OCI-LY3 (cell line): Measurements from ENCODE around the gene CHAD.
A peak's percentile ranks its signal among the peaks of the same experiment; 100 is the strongest.

Experiments
- H2AFZ ChIP-seq: fragments of 200-600, 300-600 bp; shearing (Covaris generic); 2 replicates; pipeline ENCODE4 v1.6.0; 2014; ENCODE audit warnings: antibody characterized with exemption, low read depth, low read length
- H3K27ac ChIP-seq: fragments of 200-600, 300-600 bp; sonication (generic); 2 replicates; pipeline ENCODE4 v1.5.1; 2014; ENCODE audit warnings: mild to moderate bottlenecking, low read length, moderate library complexity, mixed read lengths
- H3K27me3 ChIP-seq: fragments of 200-600, 300-600 bp; sonication (generic); 2 replicates; pipeline ENCODE4 v1.6.1; 2014; ENCODE audit warnings: low read depth, low read length, mixed read lengths
- H3K36me3 ChIP-seq: fragments of 200-600, 300-600 bp; sonication (generic); replicated peaks from 2 replicates; pipeline ENCODE3; 2014; ENCODE audit warnings: low read depth, low read length, mixed read lengths
- H3K4me1 ChIP-seq: fragments of 300-600, 200-600 bp; sonication (generic); 2 replicates; pipeline ENCODE4 v1.6.1; 2014; ENCODE audit warnings: low read length, mixed read lengths
- H3K4me2 ChIP-seq: fragments of 200-600, 300-600 bp; sonication (generic); 2 replicates; pipeline ENCODE4 v1.6.1; 2014; ENCODE audit warnings: low read length, mixed read lengths
- H3K4me3 ChIP-seq: fragments of 300-600, 200-600 bp; sonication (generic); 2 replicates; pipeline ENCODE4 v1.5.1; 2014; ENCODE audit warnings: antibody characterized with exemption, mild to moderate bottlenecking, low read length, moderate library complexity
- H3K79me2 ChIP-seq: fragments of 300-600, 200-600 bp; shearing (Covaris generic); 2 replicates; pipeline ENCODE4 v1.6.1; 2014; ENCODE audit warnings: mild to moderate bottlenecking, low read length, mixed read lengths
- H3K9ac ChIP-seq: fragments of 300-600, 200-600 bp; shearing (Covaris generic); 2 replicates; pipeline ENCODE4 v1.6.0; 2014; ENCODE audit warnings: mild to moderate bottlenecking, low read length, moderate library complexity
- H3K9me3 ChIP-seq: fragments of 200-600, 300-600 bp; shearing (Covaris generic); 2 replicates; pipeline ENCODE4 v1.6.1; 2014; ENCODE audit warnings: low read length, mixed read lengths; ENCODE audit not compliant: insufficient read depth
- H4K20me1 ChIP-seq: fragments of 200-600, 300-600 bp; sonication (generic); 2 replicates; pipeline ENCODE4 v1.6.1; 2016; ENCODE audit warnings: low read length, mixed read lengths; ENCODE audit not compliant: insufficient read depth
- EZH2phosphoT487 ChIP-seq: fragments of 200-600 bp; shearing (Covaris generic); IDR thresholded peaks from 2 replicates; pipeline ENCODE4 v1.6.1; 2018; ENCODE audit warnings: antibody characterized with exemption, mixed run types, low read depth
- TF ChIP-seq, protein P1 (sequence below): fragments of 200-600, 300-600 bp; sonication (generic); IDR thresholded peaks from 2 replicates; pipeline ENCODE4 v1.5.1; 2014; ENCODE audit warnings: antibody characterized with exemption, low read length, low read depth

CHAD gene

DNA sequence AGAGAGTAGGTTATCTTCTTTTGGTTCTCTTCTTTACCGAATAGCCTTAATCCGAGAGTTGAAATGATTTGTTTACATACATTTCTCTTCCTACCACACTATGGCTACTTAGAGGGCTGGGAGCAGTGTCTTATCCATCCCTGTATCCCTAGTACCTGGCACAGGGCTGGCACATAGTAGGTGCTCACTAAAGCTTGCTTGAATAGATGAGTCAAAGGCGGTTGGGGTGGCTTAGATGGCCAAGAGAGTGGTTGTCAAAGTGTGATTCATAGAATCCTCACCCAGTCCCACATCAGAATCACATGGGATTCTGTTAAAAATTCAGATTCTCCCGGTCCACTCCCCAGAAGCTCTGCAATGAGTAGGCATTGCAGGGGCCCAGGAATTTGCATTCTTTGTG is 11.1 kb downstream of the CHAD start:
- Histone ChIP-seq H2AFZ (no peak overlapping the region), H3K4me2 (no peak overlapping the region), H3K4me1 (peaks cover 12% of the 10 kb centered on the region), H3K9me3 (no peaks in the 10 kb centered on the region), H3K36me3 (no peaks in the 10 kb centered on the region), H4K20me1 (0 out of 2 replicates have a peak, but pooled peaks cover 4% of the 10 kb centered on the region), H3K4me3 (no peak overlapping the region), H3K27me3 (no peaks in the 10 kb centered on the region), H3K9ac (no peak overlapping the region), H3K79me2 (no peaks in the 10 kb centered on the region), H3K27ac (no peak overlapping the region)
- no peak for TF ChIP-seq EZH2phosphoT487
- TF ChIP-seq, protein P1, sequence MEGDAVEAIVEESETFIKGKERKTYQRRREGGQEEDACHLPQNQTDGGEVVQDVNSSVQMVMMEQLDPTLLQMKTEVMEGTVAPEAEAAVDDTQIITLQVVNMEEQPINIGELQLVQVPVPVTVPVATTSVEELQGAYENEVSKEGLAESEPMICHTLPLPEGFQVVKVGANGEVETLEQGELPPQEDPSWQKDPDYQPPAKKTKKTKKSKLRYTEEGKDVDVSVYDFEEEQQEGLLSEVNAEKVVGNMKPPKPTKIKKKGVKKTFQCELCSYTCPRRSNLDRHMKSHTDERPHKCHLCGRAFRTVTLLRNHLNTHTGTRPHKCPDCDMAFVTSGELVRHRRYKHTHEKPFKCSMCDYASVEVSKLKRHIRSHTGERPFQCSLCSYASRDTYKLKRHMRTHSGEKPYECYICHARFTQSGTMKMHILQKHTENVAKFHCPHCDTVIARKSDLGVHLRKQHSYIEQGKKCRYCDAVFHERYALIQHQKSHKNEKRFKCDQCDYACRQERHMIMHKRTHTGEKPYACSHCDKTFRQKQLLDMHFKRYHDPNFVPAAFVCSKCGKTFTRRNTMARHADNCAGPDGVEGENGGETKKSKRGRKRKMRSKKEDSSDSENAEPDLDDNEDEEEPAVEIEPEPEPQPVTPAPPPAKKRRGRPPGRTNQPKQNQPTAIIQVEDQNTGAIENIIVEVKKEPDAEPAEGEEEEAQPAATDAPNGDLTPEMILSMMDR = no peak

DNA sequence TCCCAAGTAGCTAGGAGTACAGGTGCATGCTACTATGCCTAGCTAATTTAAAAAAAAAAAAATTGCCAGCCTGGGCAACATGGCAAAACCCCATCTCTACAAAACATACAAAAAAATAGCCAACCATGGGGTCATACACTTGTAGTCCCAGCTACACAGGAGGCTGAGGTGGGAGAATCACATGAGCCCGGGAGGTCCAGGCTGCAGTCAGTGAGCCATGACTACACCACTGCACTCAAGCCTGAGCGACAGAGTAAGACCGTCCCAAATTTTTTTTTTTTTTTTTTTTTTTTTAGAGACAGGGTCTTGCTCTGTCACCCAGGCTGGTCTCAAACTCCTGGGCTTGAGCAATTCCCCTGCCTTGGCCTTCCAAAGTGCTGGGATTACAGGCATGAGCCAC is 14.8 kb downstream of the CHAD start:
- H4K20me1 ChIP-seq = 0 out of 2 replicates have a peak, but pooled peaks cover 4% of the 10 kb centered on the region
- no peaks in the 10 kb centered on the region for H3K9me3 ChIP-seq
- H3K4me1 ChIP-seq = peaks cover 13% of the 10 kb centered on the region
- no peak overlapping the region for H3K4me2 ChIP-seq
- H3K36me3 ChIP-seq = no peaks in the 10 kb centered on the region
- TF ChIP-seq EZH2phosphoT487 = no peak
- TF ChIP-seq, protein P1 = no peak
- no peak overlapping the region for H3K4me3 ChIP-seq
- H2AFZ ChIP-seq = no peak overlapping the region
- no peaks in the 10 kb centered on the region for H3K27me3 ChIP-seq
- no peak overlapping the region for H3K9ac ChIP-seq
- H3K27ac ChIP-seq = no peak overlapping the region
- H3K79me2 ChIP-seq = no peaks in the 10 kb centered on the region

DNA sequence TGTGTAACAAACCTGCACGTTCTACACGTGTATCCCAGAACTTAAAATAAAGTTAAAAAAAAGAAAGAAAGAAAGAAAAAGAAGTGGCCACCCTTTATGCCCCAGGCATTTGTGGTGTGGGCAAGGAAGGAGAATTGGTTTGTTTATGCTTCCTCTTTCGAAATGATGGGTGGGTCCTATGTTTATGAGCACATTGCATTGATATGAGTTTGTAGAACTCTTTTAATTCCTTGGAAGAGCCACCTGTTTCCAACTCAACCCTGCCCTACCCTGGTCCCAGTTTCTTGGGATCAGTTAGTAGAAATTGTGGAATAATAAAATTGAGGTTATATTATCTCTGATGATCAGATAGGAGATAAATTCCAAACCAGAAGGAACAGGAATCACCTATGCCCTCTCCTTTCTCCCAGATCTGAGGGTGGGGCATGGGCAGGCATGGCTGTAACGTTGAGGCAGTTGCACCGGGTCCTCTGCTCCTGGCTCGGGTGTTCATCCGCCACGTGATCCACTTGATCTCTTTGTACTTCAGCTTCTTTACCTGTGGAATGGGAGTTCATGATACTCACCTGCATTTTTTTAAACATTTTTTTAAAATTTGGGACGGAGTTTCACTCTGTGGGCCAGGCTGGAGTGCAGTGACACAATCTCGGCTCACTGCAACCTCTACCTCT is 15.9 kb downstream of the CHAD start:
- H3K27me3 ChIP-seq = no peaks in the 10 kb centered on the region
- peak overlapping the region; percentile 35 for H3K4me2 ChIP-seq
- no peaks in the 10 kb centered on the region for H3K79me2 ChIP-seq
- H2AFZ ChIP-seq = no peak overlapping the region
- H3K9me3 ChIP-seq = no peaks in the 10 kb centered on the region
- 0 out of 2 replicates have a peak, but pooled peaks cover 4% of the 10 kb centered on the region for H4K20me1 ChIP-seq
- H3K4me3 ChIP-seq = no peak overlapping the region
- H3K27ac ChIP-seq = no peak overlapping the region
- TF ChIP-seq, protein P1 = no peak
- no peak for TF ChIP-seq EZH2phosphoT487
- H3K9ac ChIP-seq = no peak overlapping the region
- no peaks in the 10 kb centered on the region for H3K36me3 ChIP-seq
- peaks cover 13% of the 10 kb centered on the region for H3K4me1 ChIP-seq

DNA sequence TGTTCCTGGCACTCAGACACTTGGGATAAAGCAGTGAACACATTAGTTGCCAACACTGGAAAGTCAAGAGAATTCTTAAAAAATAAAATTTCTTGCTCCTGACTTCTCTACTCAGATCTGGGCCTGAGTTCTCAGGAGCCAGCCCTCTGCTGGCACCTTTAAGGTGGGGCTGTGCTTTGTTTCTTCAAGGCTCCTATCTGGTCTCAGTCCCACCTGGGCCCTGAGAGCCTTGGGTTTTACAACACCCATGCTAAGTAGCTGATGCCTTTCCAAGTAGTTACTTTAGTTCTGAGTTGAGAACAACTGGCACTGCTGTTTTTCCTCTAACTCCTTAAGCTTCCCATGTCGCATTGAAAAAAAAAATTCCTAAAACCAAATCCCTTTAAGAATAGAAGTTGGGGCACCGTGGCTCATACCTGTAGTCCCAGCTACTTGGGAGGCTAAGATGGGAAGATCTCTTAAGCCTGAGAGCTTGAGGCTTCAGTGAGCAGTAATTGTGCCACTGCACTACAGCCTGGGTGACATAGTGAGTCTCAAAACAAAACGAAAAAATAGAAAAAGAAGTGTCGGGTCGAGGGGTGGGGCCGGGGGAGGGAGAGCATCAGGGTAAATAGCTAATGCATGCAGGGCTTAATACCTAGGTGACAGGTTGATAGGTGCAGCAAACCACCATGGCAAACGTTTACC is 16.6 kb downstream of the CHAD start:
- Histone ChIP-seq H3K79me2 (no peaks in the 10 kb centered on the region), H3K9me3 (no peaks in the 10 kb centered on the region), H4K20me1 (0 out of 2 replicates have a peak, but pooled peaks cover 4% of the 10 kb centered on the region), H2AFZ (no peak overlapping the region), H3K27me3 (no peaks in the 10 kb centered on the region), H3K36me3 (no peaks in the 10 kb centered on the region), H3K4me1 (peaks cover 13% of the 10 kb centered on the region), H3K9ac (no peak overlapping the region), H3K4me2 (peak overlapping the region; percentile 35), H3K27ac (no peak overlapping the region), H3K4me3 (no peak overlapping the region)
- TF ChIP-seq, protein P1 = no peak
- TF ChIP-seq EZH2phosphoT487 = no peak
